Ovary (tissue), 9 donors: ENCODE results near the gene USP53. TPM values are rescaled to one million over a fixed set of nuclear protein-coding genes. Genes with fewer than 3 reads are reported as not detected.

Experiments
- DNase-seq, 5 donors: peaks; one replicate each; pipeline ENCODE4 v3.0.0-alpha.2; 2019 to 2020
- H3K27ac ChIP-seq, 2 donors: fragments of 200-600 bp; one replicate each; pipeline versions ENCODE4 v1.5.1 to v1.8.0; 2019 to 2022
- H3K27me3 ChIP-seq: fragments of 200-600 bp; one replicate; pipeline ENCODE4 v1.8.0; 2022
- H3K36me3 ChIP-seq: fragments of 200-600 bp; sonication (generic); one replicate; pipeline ENCODE4 v1.5.1; 2019
- H3K4me1 ChIP-seq: one replicate; pipeline ENCODE4 v1.8.1; 2013; ENCODE audit warnings: mild to moderate bottlenecking, moderate library complexity; ENCODE audit not compliant: insufficient read depth
- H3K4me3 ChIP-seq: fragments of 200-600 bp; sonication (generic); one replicate; pipeline ENCODE4 v1.5.1; 2017
- H3K9me3 ChIP-seq, 2 donors: fragments of 200-600 bp in 1 of 2; sonication (generic) in 1 of 2; one replicate each; pipeline versions ENCODE4 v1.5.1 to v1.8.1; 2013 to 2019; ENCODE audit warnings: mild to moderate bottlenecking in 1 of 2, moderate library complexity in 1 of 2
- EP300 ChIP-seq: sonication (generic); formaldehyde crosslinking; IDR thresholded peaks from one replicate; pipeline ENCODE4 v1.6.1; 2017; ENCODE audit warnings: antibody characterized with exemption
- POLR2A ChIP-seq: fragments of 450-650 bp; IDR thresholded peaks from one replicate; pipeline ENCODE4 v1.6.1; 2017; ENCODE audit warnings: antibody characterized with exemption, mild to moderate bottlenecking, moderate library complexity
- WGBS, 3 donors: extraction: QIAGEN DNeasy Blood & Tissue Kit in 1 of 3; methylation state at CpG; one replicate each; pipeline versions ENCODE4 v1.1.5 to v1.1.7; 2013 to 2017; 5-methylcytosine and 5-hydroxymethylcytosine counted together
- intact Hi-C, 4 donors: fragments of 100-400 bp; cut with DNase I; formaldehyde crosslinking; loops; one replicate each; pipeline versions ENCODE4 v1.11.0 to v1.15.1; 2022 to 2023
- polyA plus RNA-seq, 2 donors: library from polyadenylated mRNA; stranded (reverse); fragments of 200-250 nt in 1 of 2; fragments of 350-450 nt in 1 of 2; fragmentation: Illumina TruSeq in 1 of 2; extraction: RNeasy Lipid Tissue Mini Kit (QIAGEN cat#74804) in 1 of 2; gene quantifications; one replicate each; pipeline ENCODE4 v1.2.3, GENCODE V29; 2013 to 2014
- total RNA-seq, 7 donors: library from RNA; depleted of rRNA in 2 of 7; stranded (reverse); fragments of >200 nt in 2 of 7; fragmentation: NEBNext Ultra II Directional in 3 of 7; extraction: Animal tissue kit (Norgen Biotek cat#: 25700) in 3 of 7; gene quantifications; one replicate each; pipeline versions ENCODE4 v1.1.0 to v1.2.4, GENCODE V29; 2016 to 2023
- TF ChIP-seq, protein P1 (sequence below), 3 donors: fragments of 450-650 bp in 2 of 3; fragments of 200-600 bp in 1 of 3; IDR thresholded peaks; one replicate each; pipeline versions ENCODE4 v1.5.1 to v1.8.0; 2016 to 2022; ENCODE audit warnings: antibody characterized with exemption in 3 of 3, mild to moderate bottlenecking in 1 of 3
- donor health status: DM: no; HTN: no; CAD: no; lungs with moderate emphysema.
- donor health status: DM: no; HTN: no; CAD: no.
- donor health status: Bipolar disorder and iron deficiency.
- donor health status: DM: yes; HTN: yes; CAD: no.
- donor health status: DM: no; HTN: no; CAD: no.
- donor health status: DM: yes; HTN: yes; CAD: no.

The USP53 gene
- total and polyA plus RNA-seq, 9 donors = 10.7 to 98.9 (median 20.4) TPM

DNA sequence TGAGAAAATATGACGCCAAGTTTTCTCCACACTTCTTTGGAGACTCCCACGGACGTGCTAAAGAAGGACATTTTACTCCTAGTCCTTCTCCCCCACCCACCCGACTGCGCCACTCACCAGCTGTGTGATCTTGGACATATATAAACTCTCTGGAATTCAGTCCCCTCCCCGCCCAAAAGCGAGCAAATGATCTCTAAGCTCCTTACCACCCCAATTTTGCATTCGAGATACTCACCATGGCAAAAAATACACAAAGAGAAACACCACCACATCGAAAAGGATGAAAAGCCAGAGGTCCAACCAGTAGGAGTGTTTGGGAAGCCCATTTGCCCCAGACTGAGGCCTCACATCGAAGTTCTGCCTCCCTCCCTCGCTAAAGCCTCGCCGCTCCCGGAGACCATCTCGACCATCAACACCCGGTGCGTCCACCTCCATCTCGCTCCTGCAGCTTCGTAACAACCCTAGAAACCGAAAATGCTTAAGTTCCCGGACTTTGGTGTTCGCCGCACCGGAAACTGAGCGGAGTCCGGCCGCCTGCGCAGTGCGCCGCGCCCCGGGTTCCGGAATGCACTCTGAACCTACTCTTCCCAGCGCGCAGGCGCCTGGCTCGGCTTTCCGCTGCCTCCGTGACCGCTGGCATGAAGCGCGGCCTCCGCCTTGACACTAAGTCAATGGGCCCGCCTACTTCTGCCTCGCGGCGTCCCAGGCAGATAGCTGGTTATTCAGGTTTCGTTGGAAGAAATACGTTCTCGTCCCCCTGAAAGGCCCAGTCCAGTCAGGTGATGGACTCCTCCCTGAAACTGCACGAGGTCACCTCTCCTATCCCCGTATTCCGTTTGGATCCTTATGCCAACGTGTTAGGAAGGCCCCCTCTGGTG lies 87.8 kb downstream of the USP53 start:
- WGBS, 3 donors = 0 to 1% (median 1%) methylated on average over 53 to 54 of the region's 54 CpGs
- H3K27ac ChIP-seq = peak overlapping the region; percentile 62 to 87
- intact Hi-C loops = no loop called here
- DNase-seq = peak; percentile 92 to 96 (median 93)
- H3K27me3 ChIP-seq = no peaks in the 10 kb centered on the region
- peaks cover 6% of the 10 kb centered on the region for H3K4me1 ChIP-seq
- H3K36me3 ChIP-seq = no peaks in the 10 kb centered on the region
- H3K9me3 ChIP-seq = no peaks in the 10 kb centered on the region
- TF ChIP-seq POLR2A (peak; percentile 82), EP300 (no peak)
- H3K4me3 ChIP-seq = peak overlapping the region; percentile 47

DNA sequence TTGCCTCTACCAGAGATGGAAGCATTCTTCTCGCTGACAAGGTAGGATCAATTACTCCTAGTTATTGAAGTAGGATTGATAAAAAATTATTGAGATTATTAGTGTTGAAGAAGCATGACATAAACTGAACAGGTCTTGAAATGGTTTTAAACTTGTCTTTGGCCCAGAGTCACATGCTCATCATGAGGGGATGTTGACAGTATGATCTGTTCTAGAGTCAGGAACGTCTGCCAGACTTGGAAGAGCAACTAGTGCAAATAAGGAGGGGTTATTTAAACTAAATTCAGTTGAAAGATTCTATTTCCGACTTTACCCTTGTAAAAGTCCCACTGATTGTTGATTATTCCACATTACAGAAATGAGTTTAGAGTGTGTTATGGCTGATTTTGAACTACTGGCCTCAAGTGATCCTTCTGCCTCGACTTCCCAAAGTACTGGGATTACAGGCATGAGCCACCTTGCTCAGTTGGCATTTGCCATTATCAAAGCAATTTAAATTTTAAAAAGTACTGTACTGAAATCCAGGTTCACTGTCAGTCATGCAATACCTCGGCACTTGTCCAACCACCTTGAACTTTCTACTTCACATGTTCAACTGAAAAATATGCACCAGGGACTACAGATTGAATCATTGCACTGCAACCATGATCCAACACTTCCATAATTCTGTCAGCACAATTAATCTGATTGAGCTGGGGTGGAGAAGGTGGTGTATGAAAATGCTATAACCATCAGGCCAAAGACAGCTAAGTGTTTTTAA lies 89.7 kb downstream of the USP53 start:
- WGBS, 3 donors = 61 to 66% (median 64%) methylated on average over 5 of the region's 5 CpGs
- Histone ChIP-seq H3K9me3 (no peaks in the 10 kb centered on the region), H3K36me3 (no peaks in the 10 kb centered on the region), H3K4me3 (no peak overlapping the region), H3K27ac (no peak overlapping the region), H3K4me1 (peaks cover 6% of the 10 kb centered on the region), H3K27me3 (no peaks in the 10 kb centered on the region)
- TF ChIP-seq EP300 (no peak), POLR2A (no peak)
- TF ChIP-seq, protein P1, sequence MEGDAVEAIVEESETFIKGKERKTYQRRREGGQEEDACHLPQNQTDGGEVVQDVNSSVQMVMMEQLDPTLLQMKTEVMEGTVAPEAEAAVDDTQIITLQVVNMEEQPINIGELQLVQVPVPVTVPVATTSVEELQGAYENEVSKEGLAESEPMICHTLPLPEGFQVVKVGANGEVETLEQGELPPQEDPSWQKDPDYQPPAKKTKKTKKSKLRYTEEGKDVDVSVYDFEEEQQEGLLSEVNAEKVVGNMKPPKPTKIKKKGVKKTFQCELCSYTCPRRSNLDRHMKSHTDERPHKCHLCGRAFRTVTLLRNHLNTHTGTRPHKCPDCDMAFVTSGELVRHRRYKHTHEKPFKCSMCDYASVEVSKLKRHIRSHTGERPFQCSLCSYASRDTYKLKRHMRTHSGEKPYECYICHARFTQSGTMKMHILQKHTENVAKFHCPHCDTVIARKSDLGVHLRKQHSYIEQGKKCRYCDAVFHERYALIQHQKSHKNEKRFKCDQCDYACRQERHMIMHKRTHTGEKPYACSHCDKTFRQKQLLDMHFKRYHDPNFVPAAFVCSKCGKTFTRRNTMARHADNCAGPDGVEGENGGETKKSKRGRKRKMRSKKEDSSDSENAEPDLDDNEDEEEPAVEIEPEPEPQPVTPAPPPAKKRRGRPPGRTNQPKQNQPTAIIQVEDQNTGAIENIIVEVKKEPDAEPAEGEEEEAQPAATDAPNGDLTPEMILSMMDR (IDR thresholded peaks at IDR 0.05) = no peak
- DNase-seq = no peak
- intact Hi-C loops = no loop called here

DNA sequence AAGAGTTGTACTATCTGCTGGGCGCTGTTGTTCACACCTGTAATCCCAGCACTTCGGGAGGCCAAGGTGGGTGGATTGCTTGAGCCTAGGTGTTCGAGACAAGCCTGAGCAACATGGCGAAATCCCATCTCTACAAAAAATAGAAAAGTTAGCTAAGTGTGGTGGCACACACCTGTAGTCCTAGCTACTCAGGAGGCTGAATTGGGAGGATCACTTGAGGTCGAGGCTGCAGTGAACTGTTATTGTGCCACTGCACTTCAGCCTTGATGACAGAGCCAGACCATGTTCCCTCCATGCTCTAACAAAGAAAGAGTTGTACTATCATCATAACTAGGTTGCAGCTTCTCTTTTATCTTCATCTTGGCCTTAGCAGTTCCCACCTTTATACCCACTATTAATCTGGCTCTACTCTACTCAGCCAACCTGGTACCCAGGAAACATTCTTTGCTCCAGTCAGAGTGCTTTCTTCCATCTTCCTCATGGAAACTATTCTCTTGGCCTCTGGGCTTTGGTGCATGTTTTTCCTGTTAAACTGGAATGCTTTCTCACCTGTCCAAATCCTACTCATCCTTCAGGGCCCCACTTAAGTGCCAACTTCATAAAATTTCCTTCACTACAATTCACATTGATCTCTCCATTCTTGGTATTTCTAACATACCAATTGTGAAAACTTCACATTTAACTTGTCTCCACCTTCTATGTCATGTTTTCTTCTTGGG lies 91.2 kb downstream of the USP53 start:
- H3K27me3 ChIP-seq = no peaks in the 10 kb centered on the region
- intact Hi-C loops = no loop called here
- no peaks in the 10 kb centered on the region for H3K36me3 ChIP-seq
- no peaks in the 10 kb centered on the region for H3K9me3 ChIP-seq
- H3K27ac ChIP-seq = no peak overlapping the region
- TF ChIP-seq POLR2A (no peak), EP300 (no peak)
- TF ChIP-seq, protein P1 (IDR thresholded peaks at IDR 0.05) = no peak
- 86 to 99% (median 97%) methylated on average over 5 of the region's 5 CpGs for WGBS, 3 donors
- DNase-seq = no peak
- no peak overlapping the region for H3K4me3 ChIP-seq
- peaks cover 5% of the 10 kb centered on the region for H3K4me1 ChIP-seq

DNA sequence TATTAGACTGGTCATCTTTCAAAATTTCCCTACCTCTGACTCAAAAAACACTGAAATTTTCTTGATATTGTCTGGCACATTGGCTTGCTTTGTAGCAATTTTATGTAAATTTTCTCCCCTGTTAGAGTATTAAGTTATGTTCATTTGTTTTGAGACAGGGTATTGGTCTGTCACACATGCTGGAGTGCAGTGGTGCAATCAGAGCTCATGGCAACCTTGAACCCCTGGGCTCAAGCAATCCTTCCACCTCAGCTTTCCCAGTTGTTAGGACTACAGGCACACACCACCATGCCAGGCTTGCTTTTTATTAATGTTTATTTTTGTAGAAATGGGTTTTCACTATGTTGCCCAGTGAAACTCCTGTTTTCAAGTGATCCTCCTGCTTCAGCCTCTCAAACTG lies 91.9 kb downstream of the USP53 start:
- Histone ChIP-seq H3K4me1 (no peaks in the 10 kb centered on the region), H3K4me3 (no peak overlapping the region), H3K27me3 (no peaks in the 10 kb centered on the region), H3K36me3 (no peaks in the 10 kb centered on the region), H3K27ac (no peak overlapping the region), H3K9me3 (no peaks in the 10 kb centered on the region)
- no peak for DNase-seq
- intact Hi-C loops = no loop called here
- TF ChIP-seq POLR2A (no peak), EP300 (no peak)
- TF ChIP-seq, protein P1 (IDR thresholded peaks at IDR 0.05) = no peak
